GM21717 (cell line): ENCODE results near the gene MOB1A.
A peak's percentile ranks its signal among the peaks of the same experiment; 100 is the strongest.
"Not testable (repeated sequence)": the region's sequence is repeated elsewhere in the genome, so short reads cannot be mapped to it uniquely, and the experiment has no call there.

ENCODE experiments used
- ATAC-seq: cut with Tn5 transposase; IDR thresholded peaks from one replicate; pipeline ENCODE4 v1.9.1; 2021; ENCODE audit warnings: mild to moderate bottlenecking, moderate library complexity; ENCODE audit not compliant: unreplicated experiment

Gene MOB1A

GRCh38 chr2:74178211-74179062 is at the start of gene MOB1A:
Gene MOB1A, minus strand, starts transcription at chr2:74178879. Its CDS starts 205 bp downstream, at chr2:74178674.
- ATAC-seq: peak; percentile 80

GRCh38 chr2:74227646-74228045 is 49.0 kb upstream of the MOB1A start:
- no peak for ATAC-seq

- no peak for ATAC-seq
Measured at GRCh38 chr2:74226648-74227213, 48.1 kb upstream of the MOB1A start.

- no peak for ATAC-seq
Measured at GRCh38 chr2:74225698-74226459, 47.2 kb upstream of the MOB1A start.

- no peak for ATAC-seq
Measured at GRCh38 chr2:74223941-74224770, 45.5 kb upstream of the MOB1A start.

DNA sequence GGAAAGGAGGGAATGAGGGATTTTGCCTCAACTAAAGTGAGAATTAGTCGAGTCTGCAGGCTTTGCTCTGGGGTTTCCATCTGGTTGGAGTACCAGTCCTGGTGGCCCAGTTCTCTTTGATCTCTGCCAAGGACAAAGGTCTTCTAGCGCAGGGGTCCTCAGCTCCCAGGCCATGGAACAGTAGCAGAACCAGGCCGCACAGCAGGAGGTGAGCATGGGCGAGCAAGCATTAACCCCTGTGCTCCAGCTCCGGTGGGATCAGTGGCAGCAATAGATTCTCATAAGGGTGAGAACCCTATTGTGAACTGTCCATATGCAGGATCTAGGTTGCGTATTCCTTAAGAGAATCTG is 43.6 kb upstream of the MOB1A start:
- no peak for ATAC-seq

DNA sequence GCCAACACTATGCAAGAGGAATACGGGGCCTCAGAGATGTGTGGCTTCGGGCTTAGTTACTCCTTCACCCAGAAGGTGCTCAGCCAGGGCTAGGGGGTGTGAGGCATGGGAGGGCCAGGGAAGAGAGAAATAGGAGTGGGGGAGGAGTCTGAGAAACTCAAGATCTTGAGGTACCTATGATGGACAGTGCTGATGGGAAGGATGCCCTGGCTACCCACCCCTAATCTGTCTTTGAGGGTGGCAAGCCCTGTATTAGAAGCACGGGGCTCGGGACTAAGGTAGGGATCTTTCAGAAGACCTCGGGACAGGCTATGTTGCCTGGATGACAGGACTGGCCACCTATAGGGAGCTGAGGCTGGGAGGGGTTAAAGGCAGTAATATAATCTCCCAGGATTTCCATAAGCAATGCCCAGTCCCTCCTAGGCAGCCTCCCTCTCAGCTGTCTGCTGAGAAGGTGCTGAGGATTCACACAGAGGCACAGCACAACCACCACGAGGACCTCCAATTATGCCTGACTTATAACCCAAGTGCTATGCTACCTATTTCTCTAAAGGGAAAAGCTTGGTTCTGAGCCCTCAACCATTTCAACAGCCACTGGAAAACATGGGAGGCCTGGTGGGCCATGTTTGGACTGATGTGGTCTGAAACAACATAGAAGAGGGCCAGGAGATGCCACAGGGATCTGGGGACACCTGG is 43.1 kb upstream of the MOB1A start:
- no peak for ATAC-seq

DNA sequence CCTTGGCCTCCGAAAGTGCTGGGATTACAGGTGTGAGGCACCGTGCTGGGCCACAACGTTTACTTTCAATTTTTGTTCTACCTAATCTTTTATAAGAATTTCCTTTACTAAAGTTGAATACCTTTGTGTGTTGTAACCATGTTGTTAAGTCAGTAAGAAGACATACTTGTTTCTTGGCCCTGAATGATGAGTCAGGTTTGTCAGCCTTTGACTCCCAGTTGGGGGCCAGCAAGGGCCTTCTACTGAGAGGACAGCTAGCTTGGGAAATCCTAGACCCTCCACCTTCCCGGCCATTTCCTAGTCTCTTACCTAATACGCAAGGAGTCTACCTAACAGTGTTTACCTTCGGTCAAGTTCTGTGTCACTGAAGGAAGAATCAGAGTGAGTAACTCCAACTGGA is 42.4 kb upstream of the MOB1A start:
- ATAC-seq: no peak

- ATAC-seq: no peak
Measured at GRCh38 chr2:74219846-74220486, 41.3 kb upstream of the MOB1A start.

- no peak for ATAC-seq
Measured at GRCh38 chr2:74216642-74217041, 38.0 kb upstream of the MOB1A start.

DNA sequence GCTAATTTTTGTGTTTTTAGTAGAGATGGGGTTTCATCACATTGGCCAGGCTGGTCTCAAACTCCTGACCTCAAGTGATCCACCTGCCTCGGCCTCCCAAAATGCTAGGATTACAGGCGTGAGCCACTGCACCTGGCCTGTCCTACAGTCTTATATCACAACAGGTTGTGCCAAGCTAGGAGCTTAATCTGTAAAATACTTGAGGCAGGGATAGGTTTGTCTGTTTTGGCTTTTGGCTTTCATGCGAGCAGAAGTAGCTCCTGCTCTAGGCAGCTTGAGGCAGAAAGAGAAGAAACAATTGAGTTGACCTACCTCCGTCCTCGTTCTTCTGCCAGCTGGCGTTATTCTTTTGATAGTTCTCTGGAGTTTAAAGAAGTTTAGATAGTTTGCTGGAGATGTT is 37.1 kb upstream of the MOB1A start:
- ATAC-seq: not testable (repeated sequence)

- no peak for ATAC-seq
Measured at GRCh38 chr2:74212702-74213410, 34.2 kb upstream of the MOB1A start.

- ATAC-seq: peak; percentile 59
Measured at GRCh38 chr2:74206180-74206688, 27.6 kb upstream of the MOB1A start.

GRCh38 chr2:74205596-74205995 is 26.9 kb upstream of the MOB1A start:
- no peak for ATAC-seq

GRCh38 chr2:74205113-74205512 is 26.4 kb upstream of the MOB1A start:
- ATAC-seq: no peak

DNA sequence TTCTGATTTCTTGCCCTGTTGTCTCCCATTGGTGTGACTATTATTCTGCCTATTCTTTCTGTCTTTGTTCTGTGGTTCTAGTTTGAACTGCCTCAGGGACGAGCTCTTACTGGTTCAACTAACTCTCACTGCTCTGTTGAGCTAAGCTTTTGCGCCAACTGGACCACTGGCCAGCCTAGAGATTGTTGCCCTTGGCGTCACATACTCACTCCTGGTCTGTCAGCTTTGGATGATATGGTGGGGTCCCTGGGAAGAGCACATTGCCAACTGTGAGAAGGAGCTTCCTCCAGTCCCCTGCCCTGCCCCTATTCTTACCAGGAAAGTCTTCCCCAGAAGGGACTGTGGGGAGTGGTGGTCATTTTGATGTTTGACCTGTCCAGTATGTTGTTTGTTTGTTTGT is 25.8 kb upstream of the MOB1A start:
- ATAC-seq: no peak

- ATAC-seq: no peak
Measured at GRCh38 chr2:74201596-74201995, 22.9 kb upstream of the MOB1A start.

DNA sequence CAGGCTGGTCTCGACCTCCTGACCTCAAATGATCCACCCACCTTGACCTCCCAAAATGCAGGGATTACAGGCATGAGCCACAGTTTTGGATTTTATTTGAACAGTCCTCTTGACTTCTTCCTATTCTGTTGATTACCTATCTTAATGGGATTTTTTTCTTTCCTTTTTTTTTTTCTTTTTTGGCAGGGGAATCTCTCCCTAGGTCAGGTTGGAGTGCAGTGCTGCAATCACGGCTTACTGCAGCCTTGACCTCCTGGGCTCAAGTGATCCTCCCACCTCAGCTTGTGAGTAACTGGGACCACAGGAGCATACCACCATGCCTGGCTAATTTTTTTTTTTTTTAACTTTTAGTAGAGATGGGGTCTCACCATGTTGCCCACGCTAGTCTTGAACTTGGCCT is 22.5 kb upstream of the MOB1A start:
- no peak for ATAC-seq

DNA sequence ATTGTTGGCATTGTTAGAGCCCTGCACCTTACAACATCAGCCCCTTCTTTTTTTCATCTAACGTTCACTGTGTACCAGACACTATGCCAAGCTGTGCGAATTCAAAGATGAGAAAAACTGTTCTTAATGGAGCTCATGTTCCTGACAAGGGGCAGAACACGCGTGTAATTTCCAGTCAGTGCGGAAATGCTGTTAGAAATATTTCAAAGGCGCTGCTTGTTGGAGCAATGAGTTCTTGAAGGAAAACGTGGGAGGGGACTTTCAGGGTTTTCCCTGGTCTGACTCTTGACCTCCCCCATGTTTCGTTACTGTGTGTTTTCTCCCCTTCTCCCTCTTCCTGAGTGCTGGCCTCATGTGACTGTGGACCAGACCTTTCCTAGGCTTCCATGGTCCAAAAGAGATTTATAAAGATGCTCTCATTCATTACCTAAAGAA is 21.2 kb upstream of the MOB1A start:
- no peak for ATAC-seq
